ENCODE results near the gene PIEZO2. TPM values are rescaled to one million over a fixed set of nuclear protein-coding genes. Genes with fewer than 3 reads are reported as not detected.
"Not testable (repeated sequence)": the region's sequence is repeated elsewhere in the genome, so short reads cannot be mapped to it uniquely, and the experiment has no call there.

PIEZO2 gene
- total RNA-seq, 2 donors from 2014 or later = 0.63 to 3.0 TPM

DNA sequence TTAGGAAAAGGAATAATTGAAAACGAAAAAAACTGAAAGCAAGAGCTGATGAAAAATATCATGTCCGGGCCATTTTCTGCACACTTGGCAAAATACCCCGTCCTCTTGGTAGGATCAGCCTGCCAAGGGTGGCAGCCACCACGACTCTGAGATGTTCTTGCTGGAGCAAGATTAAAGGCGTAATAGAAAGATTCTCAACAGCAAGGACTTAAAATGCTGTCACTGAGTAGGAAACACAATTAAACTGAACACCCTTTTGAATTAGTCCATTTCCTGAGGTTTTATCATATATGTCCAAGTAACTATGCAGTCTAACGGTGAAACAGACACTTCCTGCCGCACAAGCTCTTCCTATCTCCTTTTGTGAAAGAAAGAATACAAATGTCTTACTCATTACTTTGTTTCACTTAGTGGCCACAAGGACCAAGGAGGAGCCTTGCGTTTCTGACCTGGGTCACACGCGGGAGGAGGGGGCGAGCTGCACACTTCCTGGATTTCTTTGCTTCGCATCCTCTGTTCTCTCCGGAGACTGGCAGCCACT, 222.7 kb downstream of the PIEZO2 start:
- Histone ChIP-seq H3K27me3 (no peaks in the 10 kb centered on the region), H3K36me3 (no peaks in the 10 kb centered on the region), H3K4me3 (peak overlapping the region in 1 of 2 donors; percentile 9), H3K27ac (peak overlapping the region; percentile 36 to 55), H3K9me3 (no peaks in the 10 kb centered on the region), H3K4me1 (no peaks in the 10 kb centered on the region)
- DNase-seq (ENCODE audit: low spot score) = no peak
- TF ChIP-seq, protein P1, sequence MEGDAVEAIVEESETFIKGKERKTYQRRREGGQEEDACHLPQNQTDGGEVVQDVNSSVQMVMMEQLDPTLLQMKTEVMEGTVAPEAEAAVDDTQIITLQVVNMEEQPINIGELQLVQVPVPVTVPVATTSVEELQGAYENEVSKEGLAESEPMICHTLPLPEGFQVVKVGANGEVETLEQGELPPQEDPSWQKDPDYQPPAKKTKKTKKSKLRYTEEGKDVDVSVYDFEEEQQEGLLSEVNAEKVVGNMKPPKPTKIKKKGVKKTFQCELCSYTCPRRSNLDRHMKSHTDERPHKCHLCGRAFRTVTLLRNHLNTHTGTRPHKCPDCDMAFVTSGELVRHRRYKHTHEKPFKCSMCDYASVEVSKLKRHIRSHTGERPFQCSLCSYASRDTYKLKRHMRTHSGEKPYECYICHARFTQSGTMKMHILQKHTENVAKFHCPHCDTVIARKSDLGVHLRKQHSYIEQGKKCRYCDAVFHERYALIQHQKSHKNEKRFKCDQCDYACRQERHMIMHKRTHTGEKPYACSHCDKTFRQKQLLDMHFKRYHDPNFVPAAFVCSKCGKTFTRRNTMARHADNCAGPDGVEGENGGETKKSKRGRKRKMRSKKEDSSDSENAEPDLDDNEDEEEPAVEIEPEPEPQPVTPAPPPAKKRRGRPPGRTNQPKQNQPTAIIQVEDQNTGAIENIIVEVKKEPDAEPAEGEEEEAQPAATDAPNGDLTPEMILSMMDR (IDR thresholded peaks at IDR 0.05) = no peak

DNA sequence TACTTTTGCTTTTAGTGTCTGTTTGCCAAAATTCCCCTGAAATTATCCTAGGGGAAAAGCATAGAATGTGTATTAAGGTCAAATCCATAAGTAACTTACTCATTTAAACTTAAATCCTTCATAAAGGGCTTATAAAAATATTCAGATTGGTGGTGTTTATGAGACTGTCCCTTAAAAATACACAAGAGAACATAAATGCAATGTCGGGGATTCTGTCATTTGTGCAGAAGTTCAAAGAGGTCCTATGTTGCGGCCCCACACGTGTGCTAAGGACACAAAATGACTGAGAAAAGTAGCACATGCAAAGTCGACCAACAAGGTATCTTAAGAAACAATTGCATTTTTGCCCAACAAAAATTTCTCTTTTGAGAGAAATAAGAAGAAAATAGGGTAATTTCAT, 225.1 kb downstream of the PIEZO2 start:
- Histone ChIP-seq H3K4me3 (no peak overlapping the region), H3K36me3 (no peaks in the 10 kb centered on the region), H3K4me1 (no peaks in the 10 kb centered on the region), H3K27ac (no peak overlapping the region), H3K27me3 (no peaks in the 10 kb centered on the region), H3K9me3 (no peaks in the 10 kb centered on the region)
- no peak for DNase-seq (ENCODE audit: low spot score)
- TF ChIP-seq, protein P1 (IDR thresholded peaks at IDR 0.05) = no peak

DNA sequence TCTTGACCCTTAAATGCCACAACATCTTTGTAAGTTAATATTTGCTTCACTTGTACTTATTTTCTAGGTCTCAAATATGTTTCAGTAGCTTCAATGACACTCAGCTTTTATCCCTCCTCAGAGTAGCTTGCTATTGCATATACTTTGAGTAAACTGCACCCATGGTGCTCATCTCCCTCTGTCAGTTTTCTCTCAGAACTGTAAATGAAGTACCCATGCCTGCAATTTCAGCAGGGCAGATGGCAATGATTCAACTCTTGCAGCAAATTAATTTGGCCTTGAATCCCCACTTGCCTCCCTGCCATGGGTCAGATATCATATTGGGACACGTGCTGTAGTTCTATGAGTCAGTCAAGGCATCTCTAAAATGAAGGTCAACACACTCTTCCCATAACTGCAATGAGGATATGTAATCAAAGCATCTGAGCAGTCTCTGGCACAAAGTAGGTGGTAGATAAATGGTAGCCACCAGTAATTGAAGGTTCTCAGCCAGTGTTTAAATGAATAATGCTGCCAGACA, 225.8 kb downstream of the PIEZO2 start:
- Histone ChIP-seq H3K36me3 (no peaks in the 10 kb centered on the region), H3K4me3 (no peak overlapping the region), H3K4me1 (no peaks in the 10 kb centered on the region), H3K27me3 (no peaks in the 10 kb centered on the region), H3K27ac (no peak overlapping the region), H3K9me3 (no peaks in the 10 kb centered on the region)
- TF ChIP-seq, protein P1 (IDR thresholded peaks at IDR 0.05) = no peak
- DNase-seq (ENCODE audit: low spot score) = no peak

DNA sequence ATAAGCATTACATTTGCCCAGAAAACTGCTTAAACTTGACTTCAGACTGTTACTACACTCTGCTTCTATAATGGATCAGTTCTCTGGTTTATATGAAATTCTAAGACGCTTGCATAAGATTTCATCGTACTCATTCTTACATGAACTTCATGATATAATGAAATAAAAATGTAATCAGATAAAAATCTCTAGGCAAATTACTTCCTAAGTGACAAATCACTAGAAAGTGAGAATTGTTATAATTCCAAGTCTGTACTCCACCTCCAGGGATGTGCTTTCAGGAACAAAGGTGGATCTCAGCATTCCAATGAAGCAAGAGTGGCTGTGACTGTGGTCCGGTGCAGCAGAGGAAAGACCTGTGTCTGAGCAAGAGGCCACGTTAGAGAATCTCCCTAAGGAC, 226.2 kb downstream of the PIEZO2 start:
- no peaks in the 10 kb centered on the region for H3K27me3 ChIP-seq
- no peak overlapping the region for H3K4me3 ChIP-seq
- H3K9me3 ChIP-seq = no peaks in the 10 kb centered on the region
- H3K27ac ChIP-seq = no peak overlapping the region
- H3K4me1 ChIP-seq = no peaks in the 10 kb centered on the region
- TF ChIP-seq, protein P1 (IDR thresholded peaks at IDR 0.05) = no peak
- H3K36me3 ChIP-seq = no peaks in the 10 kb centered on the region
- no peak for DNase-seq (ENCODE audit: low spot score)

DNA sequence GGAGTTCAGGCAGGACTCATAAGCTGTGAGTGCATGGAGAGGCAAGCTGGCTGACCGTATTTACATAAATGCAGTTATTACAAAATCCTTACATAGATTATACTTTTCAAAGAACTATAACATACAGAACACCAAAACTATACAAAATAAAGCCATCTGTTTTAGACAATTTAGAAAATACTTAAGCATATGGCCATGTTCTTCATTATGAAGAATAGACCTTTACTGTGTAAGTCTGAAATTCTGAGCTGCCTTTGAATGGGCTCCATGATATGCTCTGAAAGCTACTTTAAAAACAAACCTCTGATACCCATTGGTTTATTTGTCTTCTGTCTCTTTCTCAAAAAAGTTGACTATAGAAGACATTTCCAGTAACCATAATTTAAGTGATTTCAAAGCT, 226.7 kb downstream of the PIEZO2 start:
- DNase-seq (ENCODE audit: low spot score); H3K9me3 ChIP-seq; H3K4me1 ChIP-seq; H3K4me3 ChIP-seq; H3K36me3 ChIP-seq; H3K27me3 ChIP-seq; H3K27ac ChIP-seq: not testable (repeated sequence)

DNA sequence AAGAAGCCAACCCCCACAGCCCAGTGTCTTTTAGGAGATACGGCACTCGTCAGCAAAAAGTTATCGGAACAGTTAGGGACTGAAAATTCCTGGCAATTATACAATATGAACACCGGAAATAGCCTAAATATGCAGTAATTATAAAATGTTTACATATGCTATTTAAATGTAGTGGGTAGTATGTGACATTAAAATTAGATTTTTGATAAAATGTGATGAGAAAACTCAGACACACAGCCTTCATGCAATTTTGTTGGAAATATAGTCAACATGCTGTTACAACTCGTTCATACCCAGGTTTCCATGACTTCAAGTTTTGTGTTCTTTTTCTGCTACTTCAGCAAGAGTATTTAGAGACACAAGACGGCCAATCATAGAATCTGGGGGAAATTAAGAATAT, 229.1 kb downstream of the PIEZO2 start:
- H3K27me3 ChIP-seq; H3K4me1 ChIP-seq; H3K9me3 ChIP-seq; H3K4me3 ChIP-seq; H3K27ac ChIP-seq; DNase-seq (ENCODE audit: low spot score); H3K36me3 ChIP-seq: not testable (repeated sequence)

DNA sequence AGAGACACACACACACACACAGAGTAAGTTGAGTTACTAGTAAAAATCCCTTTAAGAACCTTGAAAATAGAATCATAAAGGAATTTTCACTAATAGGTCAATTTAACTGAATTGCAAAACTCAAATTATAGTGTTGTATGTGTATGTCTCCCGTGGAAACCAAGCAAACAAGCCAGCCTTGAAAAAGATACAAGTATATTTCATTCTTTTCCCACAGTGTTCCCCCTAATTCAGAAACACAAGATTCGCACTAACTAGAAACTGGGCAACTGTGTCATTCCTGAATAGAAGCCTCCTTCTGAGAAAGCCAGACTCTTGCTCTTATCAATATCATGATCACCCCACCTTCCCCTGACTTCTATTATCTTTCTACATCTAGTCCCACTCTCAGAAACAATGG, 229.5 kb downstream of the PIEZO2 start:
- Histone ChIP-seq H3K27me3 (no peaks in the 10 kb centered on the region), H3K27ac (no peak overlapping the region), H3K9me3 (no peaks in the 10 kb centered on the region), H3K36me3 (no peaks in the 10 kb centered on the region), H3K4me1 (no peaks in the 10 kb centered on the region), H3K4me3 (no peak overlapping the region)
- no peak for DNase-seq (ENCODE audit: low spot score)
- TF ChIP-seq, protein P1 (IDR thresholded peaks at IDR 0.05) = no peak

Data from right atrium auricular region (tissue), 2 donors.